ENCODE results near the gene RASSF3.
"Not testable (repeated sequence)": the region's sequence is repeated elsewhere in the genome, so short reads cannot be mapped to it uniquely, and the experiment has no call there.

Gene RASSF3

DNA sequence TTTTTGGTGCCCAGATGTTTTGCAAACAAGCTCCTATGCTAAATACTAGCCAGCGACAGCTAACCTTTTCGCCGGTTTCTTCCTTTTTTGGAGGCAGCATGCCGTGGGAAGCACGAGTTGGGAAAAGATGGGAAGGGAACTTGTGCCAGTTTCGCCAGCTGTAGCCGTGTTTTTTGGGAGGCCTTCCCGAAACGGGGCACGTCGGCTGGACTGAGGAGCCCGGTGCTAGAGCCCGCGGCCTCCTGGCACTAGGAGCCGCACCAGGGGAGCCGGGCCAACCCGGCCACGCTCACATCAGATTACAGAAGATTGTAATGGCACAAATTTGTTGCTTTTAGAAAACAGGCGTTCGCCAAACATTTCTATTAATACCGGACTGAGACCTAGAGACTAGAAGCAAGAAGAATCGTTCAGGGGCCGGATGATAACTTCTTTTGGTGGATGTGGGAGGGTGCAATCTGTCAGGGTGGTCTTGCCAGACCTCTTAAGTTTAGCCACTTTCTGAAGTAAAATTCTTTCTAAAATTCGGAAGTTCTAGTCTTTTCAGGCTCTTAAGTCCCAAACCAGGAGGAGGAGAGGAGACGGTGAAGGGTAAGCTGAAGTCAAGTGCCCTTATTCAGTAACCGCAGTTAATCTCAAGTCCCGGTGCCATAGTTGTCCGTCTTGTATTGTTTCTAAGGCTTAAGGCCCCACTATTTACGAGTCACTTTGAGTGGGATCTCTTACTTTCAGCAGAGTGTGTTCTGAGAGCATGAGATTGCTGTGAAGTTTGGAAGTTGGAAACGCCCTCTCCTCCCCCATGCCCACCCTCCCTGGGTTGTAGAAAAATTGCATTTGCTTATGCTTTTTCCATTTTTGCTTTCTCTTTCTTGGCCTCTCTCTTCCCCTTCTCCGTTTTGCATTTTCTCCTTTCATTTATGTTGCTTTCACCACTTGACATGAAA is 1.3 kb downstream of the RASSF3 start:
- peak; percentile 31; the same call in 2 of the 3 replicates for ATAC-seq (ENCODE audit: low read depth)
- TF ChIP-seq, protein P1, sequence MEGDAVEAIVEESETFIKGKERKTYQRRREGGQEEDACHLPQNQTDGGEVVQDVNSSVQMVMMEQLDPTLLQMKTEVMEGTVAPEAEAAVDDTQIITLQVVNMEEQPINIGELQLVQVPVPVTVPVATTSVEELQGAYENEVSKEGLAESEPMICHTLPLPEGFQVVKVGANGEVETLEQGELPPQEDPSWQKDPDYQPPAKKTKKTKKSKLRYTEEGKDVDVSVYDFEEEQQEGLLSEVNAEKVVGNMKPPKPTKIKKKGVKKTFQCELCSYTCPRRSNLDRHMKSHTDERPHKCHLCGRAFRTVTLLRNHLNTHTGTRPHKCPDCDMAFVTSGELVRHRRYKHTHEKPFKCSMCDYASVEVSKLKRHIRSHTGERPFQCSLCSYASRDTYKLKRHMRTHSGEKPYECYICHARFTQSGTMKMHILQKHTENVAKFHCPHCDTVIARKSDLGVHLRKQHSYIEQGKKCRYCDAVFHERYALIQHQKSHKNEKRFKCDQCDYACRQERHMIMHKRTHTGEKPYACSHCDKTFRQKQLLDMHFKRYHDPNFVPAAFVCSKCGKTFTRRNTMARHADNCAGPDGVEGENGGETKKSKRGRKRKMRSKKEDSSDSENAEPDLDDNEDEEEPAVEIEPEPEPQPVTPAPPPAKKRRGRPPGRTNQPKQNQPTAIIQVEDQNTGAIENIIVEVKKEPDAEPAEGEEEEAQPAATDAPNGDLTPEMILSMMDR (IDR thresholded peaks at IDR 0.05; ENCODE audit: poor library complexity, severe bottlenecking): no peak
- H3K27me3 ChIP-seq (ENCODE audit: insufficient read depth, poor library complexity, severe bottlenecking): no peaks in the 10 kb centered on the region
- peak overlapping the region; percentile 99 for H3K4me3 ChIP-seq (ENCODE audit: severe bottlenecking)
- peaks cover 12% of the 10 kb centered on the region for H3K36me3 ChIP-seq (ENCODE audit: low read depth)
- DNase-seq (ENCODE audit: low spot score): no peak
- peaks cover 13% of the 10 kb centered on the region for H3K4me1 ChIP-seq (ENCODE audit: insufficient read depth, poor library complexity, severe bottlenecking)
- H3K9me3 ChIP-seq (ENCODE audit: severe bottlenecking): no peaks in the 10 kb centered on the region
- peak overlapping the region; percentile 88 for H3K27ac ChIP-seq (ENCODE audit: poor library complexity, severe bottlenecking)

GRCh38 chr12:64612843-64613242 is 2.5 kb downstream of the RASSF3 start:
- ATAC-seq (ENCODE audit: low read depth) (no peak), DNase-seq (ENCODE audit: low spot score) (no peak)
- H3K4me3 ChIP-seq (ENCODE audit: severe bottlenecking): no peak overlapping the region
- peaks cover 16% of the 10 kb centered on the region for H3K36me3 ChIP-seq (ENCODE audit: low read depth)
- H3K27ac ChIP-seq (ENCODE audit: poor library complexity, severe bottlenecking): no peak overlapping the region
- H3K4me1 ChIP-seq (ENCODE audit: insufficient read depth, poor library complexity, severe bottlenecking): peaks cover 13% of the 10 kb centered on the region
- H3K9me3 ChIP-seq (ENCODE audit: severe bottlenecking): no peaks in the 10 kb centered on the region
- no peaks in the 10 kb centered on the region for H3K27me3 ChIP-seq (ENCODE audit: insufficient read depth, poor library complexity, severe bottlenecking)
- TF ChIP-seq, protein P1 (IDR thresholded peaks at IDR 0.05; ENCODE audit: poor library complexity, severe bottlenecking): no peak

DNA sequence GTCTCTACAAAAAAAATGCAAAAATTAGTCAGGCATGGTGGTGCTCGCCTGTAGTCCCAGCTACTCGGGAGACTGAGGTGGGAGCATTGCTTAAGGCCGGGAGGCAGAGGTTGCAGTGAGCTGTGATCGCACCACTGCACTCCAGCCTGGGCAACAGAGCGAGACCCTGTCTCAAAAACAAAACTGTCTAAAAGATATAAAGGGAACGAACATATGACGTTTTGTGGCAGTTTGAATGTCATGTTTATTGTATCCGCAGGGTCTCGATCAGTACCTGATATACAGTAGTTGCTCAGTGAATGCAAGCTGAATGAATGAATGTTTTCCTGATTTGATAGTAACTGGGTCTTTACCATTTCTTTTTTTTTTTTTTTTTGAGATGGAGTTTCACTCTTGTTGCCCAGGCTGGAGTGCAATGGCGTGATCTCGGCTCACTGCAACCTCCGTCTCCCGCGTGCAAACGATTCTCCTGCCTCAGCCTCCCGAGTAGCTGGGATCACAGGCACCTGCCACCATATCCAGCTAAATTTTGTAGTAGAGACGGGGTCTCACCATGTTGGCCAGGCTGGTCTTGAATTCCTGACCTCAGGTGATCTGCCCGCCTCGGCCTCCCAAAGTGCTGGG is 3.6 kb downstream of the RASSF3 start:
- not testable (repeated sequence) for DNase-seq (ENCODE audit: low spot score); ATAC-seq (ENCODE audit: low read depth); H3K27ac ChIP-seq (ENCODE audit: poor library complexity, severe bottlenecking); H3K4me1 ChIP-seq (ENCODE audit: insufficient read depth, poor library complexity, severe bottlenecking); H3K27me3 ChIP-seq (ENCODE audit: insufficient read depth, poor library complexity, severe bottlenecking); H3K9me3 ChIP-seq (ENCODE audit: severe bottlenecking); H3K4me3 ChIP-seq (ENCODE audit: severe bottlenecking)
- H3K36me3 ChIP-seq (ENCODE audit: low read depth): peaks cover 16% of the 10 kb centered on the region

GRCh38 chr12:64616201-64616600 is 5.9 kb downstream of the RASSF3 start:
- H3K36me3 ChIP-seq (ENCODE audit: low read depth): peaks cover 16% of the 10 kb centered on the region
- no peak overlapping the region for H3K27ac ChIP-seq (ENCODE audit: poor library complexity, severe bottlenecking)
- H3K4me1 ChIP-seq (ENCODE audit: insufficient read depth, poor library complexity, severe bottlenecking): peaks cover 24% of the 10 kb centered on the region
- DNase-seq (ENCODE audit: low spot score) (no peak), ATAC-seq (ENCODE audit: low read depth) (no peak)
- H3K27me3 ChIP-seq (ENCODE audit: insufficient read depth, poor library complexity, severe bottlenecking): no peaks in the 10 kb centered on the region
- no peaks in the 10 kb centered on the region for H3K9me3 ChIP-seq (ENCODE audit: severe bottlenecking)
- H3K4me3 ChIP-seq (ENCODE audit: severe bottlenecking): no peak overlapping the region
- TF ChIP-seq, protein P1 (IDR thresholded peaks at IDR 0.05; ENCODE audit: poor library complexity, severe bottlenecking): no peak

- Histone ChIP-seq H3K4me1 (ENCODE audit: insufficient read depth, poor library complexity, severe bottlenecking) (peaks cover 16% of the 10 kb centered on the region), H3K27me3 (ENCODE audit: insufficient read depth, poor library complexity, severe bottlenecking) (no peaks in the 10 kb centered on the region), H3K4me3 (ENCODE audit: severe bottlenecking) (no peak overlapping the region), H3K36me3 (ENCODE audit: low read depth) (peaks cover 16% of the 10 kb centered on the region), H3K9me3 (ENCODE audit: severe bottlenecking) (no peaks in the 10 kb centered on the region), H3K27ac (ENCODE audit: poor library complexity, severe bottlenecking) (no peak overlapping the region)
- ATAC-seq (ENCODE audit: low read depth) (peak; percentile 36; the same call in 1 of the 3 replicates), DNase-seq (ENCODE audit: low spot score) (no peak)
- TF ChIP-seq, protein P1 (IDR thresholded peaks at IDR 0.05; ENCODE audit: poor library complexity, severe bottlenecking): no peak
These were observed 8.8 kb downstream of the RASSF3 start for GRCh38 chr12:64618953-64619590.
